ENCODE data around the gene MCCD1.

Gene MCCD1

GRCh38 chr6:31544676-31545075 is 15.9 kb downstream of the MCCD1 start:
- DNase-seq: no peak

GRCh38 chr6:31545291-31545690 is 16.5 kb downstream of the MCCD1 start:
- no peak for DNase-seq

- DNase-seq: peak; percentile 98
These were observed 17.7 kb downstream of the MCCD1 start, which contains the start of gene ATP6V1G2 for GRCh38 chr6:31546339-31546957. TSS of gene ATP6V1G2 (minus strand) at chr6:31546608. CDS start at chr6:31546559, 49 bp downstream.

- peak; percentile 97 for DNase-seq
These were observed 18.4 kb downstream of the MCCD1 start, which contains the start of gene NFKBIL1 for GRCh38 chr6:31546958-31547726. TSS of gene NFKBIL1 (plus strand) at chr6:31547608. CDS start at chr6:31547695, 87 bp downstream.

- no peak for DNase-seq
These were observed 19.2 kb downstream of the MCCD1 start for GRCh38 chr6:31547727-31548543.

GRCh38 chr6:31548544-31548873 is 19.7 kb downstream of the MCCD1 start:
- no peak for DNase-seq

GRCh38 chr6:31551371-31551770 is 22.6 kb downstream of the MCCD1 start:
- peak; percentile 56 for DNase-seq

GRCh38 chr6:31556307-31556706 is 27.5 kb downstream of the MCCD1 start:
- DNase-seq: no peak

- DNase-seq: no peak
These were observed 28.9 kb downstream of the MCCD1 start for GRCh38 chr6:31557443-31558317.

GRCh38 chr6:31558318-31558625 is 29.5 kb downstream of the MCCD1 start:
- no peak for DNase-seq

GRCh38 chr6:31558631-31559500 is 30.1 kb downstream of the MCCD1 start:
- DNase-seq: no peak

GRCh38 chr6:31559606-31559957 is 30.8 kb downstream of the MCCD1 start:
- DNase-seq: no peak

GRCh38 chr6:31559958-31560696 is 31.4 kb downstream of the MCCD1 start:
- no peak for DNase-seq

GRCh38 chr6:31560697-31561058 is 31.9 kb downstream of the MCCD1 start:
- no peak for DNase-seq

GRCh38 chr6:31567531-31568370 is 39.0 kb downstream of the MCCD1 start:
- no peak for DNase-seq

- no peak for DNase-seq
These were observed 39.8 kb downstream of the MCCD1 start for GRCh38 chr6:31568537-31568961.

GRCh38 chr6:31569861-31570536 is 41.2 kb downstream of the MCCD1 start:
- DNase-seq: no peak

- no peak for DNase-seq
These were observed 43.5 kb downstream of the MCCD1 start, which contains the start of gene LTA for GRCh38 chr6:31572041-31572911. TSS of gene LTA (plus strand) at chr6:31572289. CDS start at chr6:31572743, 454 bp downstream.

All from DMS53 (cell line).